ENCODE measurements around the gene AK6. TPM values are rescaled to one million over a fixed set of nuclear protein-coding genes. Genes with fewer than 3 reads are reported as not detected.

Gene AK6
- total and polyA plus RNA-seq, 9 of the 15 experiments (the other 6 are each of a cell fraction or from before 2014, with no cell fraction given) = 84.6 to 669 (median 143) TPM

DNA sequence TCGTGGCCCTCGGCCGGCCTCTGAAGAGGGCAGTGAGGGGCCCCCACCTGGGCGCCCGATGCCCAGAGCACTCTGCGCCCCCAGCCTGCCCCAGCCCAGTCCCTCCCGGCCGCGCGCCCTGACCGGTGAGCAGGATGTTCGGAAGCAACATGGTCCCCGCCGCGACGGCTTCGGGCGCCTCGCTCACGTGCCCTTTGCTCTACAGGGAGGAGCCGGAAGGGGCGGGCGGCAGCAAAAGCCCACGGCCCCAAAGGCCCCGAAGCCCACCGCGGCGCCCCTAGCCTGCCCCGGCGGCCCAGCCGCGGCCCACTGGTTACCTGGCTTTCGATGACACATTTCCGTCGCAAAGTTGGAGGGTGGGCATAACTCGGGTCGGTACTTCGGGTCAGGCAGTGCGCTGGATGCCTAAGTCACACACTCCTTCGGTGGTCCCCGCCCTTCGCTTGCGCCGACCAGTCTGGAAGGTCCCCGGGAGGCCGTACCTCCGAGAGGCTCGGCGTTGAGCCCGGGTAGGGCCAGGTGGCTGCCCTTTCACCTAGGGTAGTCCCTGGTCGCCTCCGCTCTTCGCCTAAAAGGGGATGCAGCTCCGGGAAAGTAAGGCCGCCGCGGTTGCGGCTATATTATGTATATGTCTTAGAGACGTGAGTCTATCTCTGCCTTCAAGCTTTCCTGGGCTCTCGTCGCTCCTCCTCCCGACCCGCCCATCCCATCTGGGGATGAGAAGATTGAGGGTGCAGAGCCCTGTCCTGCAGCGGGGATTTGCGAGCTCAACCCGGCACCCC lies at the start of gene AK6, which contains the start of the genes RAD17 and TAF9 (continued):
- TF ChIP-seq, protein P1, sequence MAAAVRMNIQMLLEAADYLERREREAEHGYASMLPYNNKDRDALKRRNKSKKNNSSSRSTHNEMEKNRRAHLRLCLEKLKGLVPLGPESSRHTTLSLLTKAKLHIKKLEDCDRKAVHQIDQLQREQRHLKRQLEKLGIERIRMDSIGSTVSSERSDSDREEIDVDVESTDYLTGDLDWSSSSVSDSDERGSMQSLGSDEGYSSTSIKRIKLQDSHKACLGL (CRISPR knock-in tag; IDR thresholded peaks at IDR 0.05; ENCODE audit: borderline replicate concordance, poor library complexity, severe bottlenecking) = peak; percentile 80
- TF ChIP-seq SAFB2 (IDR thresholded peaks at IDR 0.05; ENCODE audit: borderline replicate concordance, low read depth, low read length, severe bottlenecking) (no peak), LEF1 (IDR thresholded peaks at IDR 0.05) (peak; percentile 16; the same call in 1 of the 2 replicates), KLF6 (CRISPR knock-in tag; IDR thresholded peaks at IDR 0.05; ENCODE audit: borderline replicate concordance) (peak; percentile 87; the same call in 1 of the 2 replicates), FOSL1 (tag; conservative IDR thresholded peaks at IDR 0.05) (0 out of 2 replicates have a peak, but pooled peaks have one; percentile 37), MAFG (tag; conservative IDR thresholded peaks at IDR 0.05) (no peak), CTBP1 (IDR thresholded peaks at IDR 0.05; ENCODE audit: borderline replicate concordance) (peak; percentile 82), FOXK2 (conservative IDR thresholded peaks at IDR 0.05 in 1 of 2, IDR thresholded peaks at IDR 0.05 in 1 of 2; ENCODE audit: low read depth in 2 of 2) (peak; percentile 71 to 76), ZFPM2 (CRISPR knock-in tag; IDR thresholded peaks at IDR 0.05) (no peak), PHTF2 (CRISPR knock-in tag; IDR thresholded peaks at IDR 0.05) (no peak), CBFA2T3 (IDR thresholded peaks at IDR 0.05) (no peak), NR1H2 (CRISPR knock-in tag; IDR thresholded peaks at IDR 0.05) (no peak), FOXP1 (CRISPR knock-in tag; IDR thresholded peaks at IDR 0.05) (peak; percentile 82; the same call in 1 of the 2 replicates), POLR3A (IDR thresholded peaks at IDR 0.05; ENCODE audit: borderline replicate concordance, extremely low read depth, insufficient read depth, insufficient read length) (no peak), RHOXF2B (CRISPR knock-in tag; conservative IDR thresholded peaks at IDR 0.05) (0 out of 2 replicates have a peak, but pooled peaks have one; percentile 52), SMARCA4 (IDR thresholded peaks at IDR 0.05) (no peak)
- TF ChIP-seq, protein P2, sequence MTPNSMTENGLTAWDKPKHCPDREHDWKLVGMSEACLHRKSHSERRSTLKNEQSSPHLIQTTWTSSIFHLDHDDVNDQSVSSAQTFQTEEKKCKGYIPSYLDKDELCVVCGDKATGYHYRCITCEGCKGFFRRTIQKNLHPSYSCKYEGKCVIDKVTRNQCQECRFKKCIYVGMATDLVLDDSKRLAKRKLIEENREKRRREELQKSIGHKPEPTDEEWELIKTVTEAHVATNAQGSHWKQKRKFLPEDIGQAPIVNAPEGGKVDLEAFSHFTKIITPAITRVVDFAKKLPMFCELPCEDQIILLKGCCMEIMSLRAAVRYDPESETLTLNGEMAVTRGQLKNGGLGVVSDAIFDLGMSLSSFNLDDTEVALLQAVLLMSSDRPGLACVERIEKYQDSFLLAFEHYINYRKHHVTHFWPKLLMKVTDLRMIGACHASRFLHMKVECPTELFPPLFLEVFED (CRISPR knock-in tag; conservative IDR thresholded peaks at IDR 0.05) = peak; percentile 62; the same call in 1 of the 2 replicates
- TF ChIP-seq, protein P3, sequence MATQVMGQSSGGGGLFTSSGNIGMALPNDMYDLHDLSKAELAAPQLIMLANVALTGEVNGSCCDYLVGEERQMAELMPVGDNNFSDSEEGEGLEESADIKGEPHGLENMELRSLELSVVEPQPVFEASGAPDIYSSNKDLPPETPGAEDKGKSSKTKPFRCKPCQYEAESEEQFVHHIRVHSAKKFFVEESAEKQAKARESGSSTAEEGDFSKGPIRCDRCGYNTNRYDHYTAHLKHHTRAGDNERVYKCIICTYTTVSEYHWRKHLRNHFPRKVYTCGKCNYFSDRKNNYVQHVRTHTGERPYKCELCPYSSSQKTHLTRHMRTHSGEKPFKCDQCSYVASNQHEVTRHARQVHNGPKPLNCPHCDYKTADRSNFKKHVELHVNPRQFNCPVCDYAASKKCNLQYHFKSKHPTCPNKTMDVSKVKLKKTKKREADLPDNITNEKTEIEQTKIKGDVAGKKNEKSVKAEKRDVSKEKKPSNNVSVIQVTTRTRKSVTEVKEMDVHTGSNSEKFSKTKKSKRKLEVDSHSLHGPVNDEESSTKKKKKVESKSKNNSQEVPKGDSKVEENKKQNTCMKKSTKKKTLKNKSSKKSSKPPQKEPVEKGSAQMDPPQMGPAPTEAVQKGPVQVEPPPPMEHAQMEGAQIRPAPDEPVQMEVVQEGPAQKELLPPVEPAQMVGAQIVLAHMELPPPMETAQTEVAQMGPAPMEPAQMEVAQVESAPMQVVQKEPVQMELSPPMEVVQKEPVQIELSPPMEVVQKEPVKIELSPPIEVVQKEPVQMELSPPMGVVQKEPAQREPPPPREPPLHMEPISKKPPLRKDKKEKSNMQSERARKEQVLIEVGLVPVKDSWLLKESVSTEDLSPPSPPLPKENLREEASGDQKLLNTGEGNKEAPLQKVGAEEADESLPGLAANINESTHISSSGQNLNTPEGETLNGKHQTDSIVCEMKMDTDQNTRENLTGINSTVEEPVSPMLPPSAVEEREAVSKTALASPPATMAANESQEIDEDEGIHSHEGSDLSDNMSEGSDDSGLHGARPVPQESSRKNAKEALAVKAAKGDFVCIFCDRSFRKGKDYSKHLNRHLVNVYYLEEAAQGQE (IDR thresholded peaks at IDR 0.05; ENCODE audit: borderline replicate concordance) = no peak; the same call in 1 of the 2 replicates
- TF ChIP-seq, protein P3 (CRISPR knock-in tag; IDR thresholded peaks at IDR 0.05; ENCODE audit: low read depth) = peak; percentile 81

All from K562 (cell line).